HepG2 (cell line): ENCODE results near the gene PLSCR3. TPM values are rescaled to one million over a fixed set of nuclear protein-coding genes. Genes with fewer than 3 reads are reported as not detected.

Experiments used
- AKAP8 ChIP-seq: sonication (generic); formaldehyde crosslinking; IDR thresholded peaks from 2 replicates; pipeline ENCODE4 v1.5.1; 2020; ENCODE audit warnings: mild to moderate bottlenecking, missing genetic modification reagents
- ARHGAP35 ChIP-seq: sonication (generic); formaldehyde crosslinking; IDR thresholded peaks from 2 replicates; pipeline ENCODE4 v1.9.0; 2022; ENCODE audit warnings: mild to moderate bottlenecking, inconsistent platforms, moderate library complexity, missing genetic modification reagents, borderline replicate concordance
- ARID2 ChIP-seq: sonication (generic); formaldehyde crosslinking; IDR thresholded peaks from 2 replicates; pipeline ENCODE4 v1.8.1; 2022; ENCODE audit warnings: mild to moderate bottlenecking, missing genetic modification reagents, borderline replicate concordance
- BCL6 ChIP-seq: IDR thresholded peaks from 2 replicates; pipeline ENCODE4 v1.6.1; 2016; ENCODE audit warnings: missing genetic modification reagents, missing compliant biosample characterization
- CBFB ChIP-seq: sonication (generic); formaldehyde crosslinking; IDR thresholded peaks from 2 replicates; pipeline ENCODE4 v1.4.0; 2020; ENCODE audit warnings: missing genetic modification reagents
- DNMT3B ChIP-seq: conservative IDR thresholded peaks from 2 replicates; pipeline ENCODE4 v1.6.1; 2016; ENCODE audit warnings: missing biosample characterization, control low read depth
- GATA4 ChIP-seq: sonication (generic); IDR thresholded peaks from 2 replicates; pipeline ENCODE4 v1.6.1; 2016; ENCODE audit warnings: antibody characterized with exemption, low read depth, borderline replicate concordance
- GATAD1 ChIP-seq: IDR thresholded peaks from 2 replicates; pipeline ENCODE4 v1.6.1; 2016; ENCODE audit warnings: missing genetic modification reagents, missing compliant biosample characterization
- MIER3 ChIP-seq: IDR thresholded peaks from 2 replicates; pipeline ENCODE4 v1.6.1; 2016; ENCODE audit warnings: missing compliant biosample characterization, borderline replicate concordance
- MXD4 ChIP-seq: IDR thresholded peaks from 2 replicates; pipeline ENCODE4 v1.6.1; 2016; ENCODE audit warnings: mild to moderate bottlenecking, missing biosample characterization, missing genetic modification reagents
- RFXANK ChIP-seq: IDR thresholded peaks from 2 replicates; pipeline ENCODE4 v1.6.1; 2016
- SMAD3 ChIP-seq: sonication (generic); formaldehyde crosslinking; IDR thresholded peaks from 2 replicates; pipeline ENCODE4 v1.4.0; 2020; ENCODE audit warnings: missing genetic modification reagents
- SOX6 ChIP-seq, 2 experiments: fragments of 450-650 bp in 1 of 2; sonication (generic) in 1 of 2; formaldehyde crosslinking in 1 of 2; IDR thresholded peaks; 2 replicates each; pipeline versions ENCODE4 v1.4.0 to v1.6.1; 2017 to 2020; ENCODE audit warnings: antibody characterized with exemption in 1 of 2, mild to moderate bottlenecking in 1 of 2, missing genetic modification reagents in 1 of 2
- YY1 ChIP-seq: IDR thresholded peaks from 2 replicates; pipeline ENCODE4 v1.6.1; 2011; ENCODE audit warnings: low read length, low read depth, moderate library complexity, mild to moderate bottlenecking; ENCODE audit not compliant: insufficient read depth, insufficient replicate concordance
- ZBTB34 ChIP-seq: sonication (generic); formaldehyde crosslinking; IDR thresholded peaks from 2 replicates; pipeline ENCODE4 v1.8.0; 2022; ENCODE audit warnings: mild to moderate bottlenecking, missing genetic modification reagents
- ZNF138 ChIP-seq: sonication (generic); formaldehyde crosslinking; IDR thresholded peaks from 2 replicates; pipeline ENCODE4 v1.5.0; 2020; ENCODE audit warnings: mild to moderate bottlenecking, low read depth, missing genetic modification reagents
- ZNF251 ChIP-seq: sonication (generic); formaldehyde crosslinking; IDR thresholded peaks from 2 replicates; pipeline ENCODE4 v1.9.0; 2021; ENCODE audit warnings: mild to moderate bottlenecking, missing genetic modification reagents
- ZNF496 ChIP-seq: sonication (generic); formaldehyde crosslinking; IDR thresholded peaks from 2 replicates; pipeline ENCODE4 v1.8.1; 2023; ENCODE audit warnings: mild to moderate bottlenecking, moderate library complexity, missing genetic modification reagents; ENCODE audit not compliant: insufficient replicate concordance
- ZNF510 ChIP-seq: sonication (generic); formaldehyde crosslinking; IDR thresholded peaks from 2 replicates; pipeline ENCODE4 v1.4.0; 2020; ENCODE audit warnings: low read depth, mild to moderate bottlenecking, missing genetic modification reagents
- ZNF549 ChIP-seq: sonication (generic); formaldehyde crosslinking; IDR thresholded peaks from 2 replicates; pipeline ENCODE4 v1.5.0; 2020; ENCODE audit warnings: missing genetic modification reagents
- ZNF670 ChIP-seq: sonication (generic); formaldehyde crosslinking; IDR thresholded peaks from 2 replicates; pipeline ENCODE4 v1.8.0; 2022; ENCODE audit warnings: mild to moderate bottlenecking, missing genetic modification reagents, borderline replicate concordance
- ZNF75D ChIP-seq: sonication (generic); formaldehyde crosslinking; IDR thresholded peaks from 2 replicates; pipeline ENCODE4 v1.8.1; 2023; ENCODE audit warnings: missing genetic modification reagents, mild to moderate bottlenecking, borderline replicate concordance
- ZNF781 ChIP-seq: sonication (generic); formaldehyde crosslinking; IDR thresholded peaks from 2 replicates; pipeline ENCODE4 v1.5.1; 2020; ENCODE audit warnings: borderline replicate concordance, mild to moderate bottlenecking, missing genetic modification reagents; ENCODE audit errors: not compliant biosample characterization
- polyA plus RNA-seq, 8 experiments: library from polyadenylated mRNA; depleted of rRNA in 3 of 8; stranded (reverse) in 7 of 8; unstranded in 1 of 8; fragments of >200 nt; fragmentation: Illumina TruSeq in 4 of 8; extraction: Trizol in 4 of 8; gene quantifications; 2 replicates each; pipeline versions ENCODE4 v1.2.1 to v1.2.3, GENCODE V29; 2011 to 2016; ENCODE audit warnings: low read depth in 4 of 8, missing spikeins in 1 of 8, mixed read lengths in 1 of 8; ENCODE audit not compliant: insufficient read depth in 1 of 8
- total RNA-seq, 5 experiments: library from RNA; depleted of rRNA; stranded (reverse); fragments of >200 nt; fragmentation: Illumina TruSeq; extraction: Trizol; gene quantifications; 2 replicates each; pipeline ENCODE4 v1.2.3, GENCODE V29; 2016; ENCODE audit warnings: low read depth in 1 of 5
- TF ChIP-seq, protein P1 (sequence below): sonication (generic); formaldehyde crosslinking; IDR thresholded peaks from 2 replicates; pipeline ENCODE4 v1.5.1; 2020; ENCODE audit warnings: mild to moderate bottlenecking, missing genetic modification reagents, moderate library complexity
- TF ChIP-seq, protein P2 (sequence below): sonication (generic); formaldehyde crosslinking; IDR thresholded peaks from 2 replicates; pipeline ENCODE4 v1.4.0; 2020; ENCODE audit warnings: missing genetic modification reagents, low read depth, mild to moderate bottlenecking, borderline replicate concordance
- TF ChIP-seq, protein P3 (sequence below): sonication (generic); formaldehyde crosslinking; conservative IDR thresholded peaks from 2 replicates; pipeline ENCODE4 v1.8.1; 2023; ENCODE audit warnings: missing genetic modification reagents

Gene PLSCR3
- total and polyA plus RNA-seq, 2 of the 13 experiments (the other 11 are each of a cell fraction or from before 2014, with no cell fraction given) = 5.6 to 6.2 TPM

DNA sequence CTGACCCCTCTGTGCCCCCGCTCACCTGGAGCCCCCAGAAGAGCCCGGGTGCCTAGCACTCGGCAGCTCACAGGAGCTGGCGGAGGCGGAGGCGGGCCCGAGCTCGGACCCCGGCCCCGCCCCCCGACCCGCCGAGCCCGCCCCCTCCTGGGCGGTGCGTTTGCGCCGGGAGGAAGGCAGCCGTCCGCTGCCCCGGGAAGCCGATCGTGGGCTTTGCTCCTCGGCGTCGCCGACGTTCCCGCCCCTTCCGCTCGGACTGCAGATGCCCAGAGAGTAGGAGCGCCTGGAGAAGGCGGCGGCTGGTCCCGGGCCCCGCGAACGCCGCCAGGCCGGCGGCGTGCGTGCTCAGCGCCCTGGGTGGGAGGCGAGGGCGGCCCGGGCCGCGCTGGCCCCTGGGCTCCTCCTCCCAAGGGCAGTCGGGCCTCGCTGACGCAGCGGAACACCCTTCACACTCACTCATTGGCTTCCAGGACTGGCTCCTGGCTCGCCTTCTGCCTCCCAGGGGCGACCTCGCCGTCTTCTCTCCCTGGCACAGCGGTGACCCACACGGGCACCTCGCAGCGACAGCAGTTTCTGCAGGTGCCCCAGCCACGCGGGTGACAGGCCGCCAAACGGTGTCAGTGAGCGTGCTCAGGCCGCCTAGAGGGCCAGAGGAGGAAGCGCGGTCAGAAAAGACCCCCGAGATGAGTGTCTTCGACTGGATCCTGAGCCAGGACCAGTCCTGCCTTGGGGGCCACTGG lies at the start of gene PLSCR3 (continued):
- TF ChIP-seq, protein P1, sequence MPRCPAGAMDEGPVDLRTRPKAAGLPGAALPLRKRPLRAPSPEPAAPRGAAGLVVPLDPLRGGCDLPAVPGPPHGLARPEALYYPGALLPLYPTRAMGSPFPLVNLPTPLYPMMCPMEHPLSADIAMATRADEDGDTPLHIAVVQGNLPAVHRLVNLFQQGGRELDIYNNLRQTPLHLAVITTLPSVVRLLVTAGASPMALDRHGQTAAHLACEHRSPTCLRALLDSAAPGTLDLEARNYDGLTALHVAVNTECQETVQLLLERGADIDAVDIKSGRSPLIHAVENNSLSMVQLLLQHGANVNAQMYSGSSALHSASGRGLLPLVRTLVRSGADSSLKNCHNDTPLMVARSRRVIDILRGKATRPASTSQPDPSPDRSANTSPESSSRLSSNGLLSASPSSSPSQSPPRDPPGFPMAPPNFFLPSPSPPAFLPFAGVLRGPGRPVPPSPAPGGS (CRISPR knock-in tag) = peak; percentile 59; the same call in 1 of the 2 replicates
- no peak for TF ChIP-seq SMAD3 (CRISPR knock-in tag)
- no peak for TF ChIP-seq ZNF549 (CRISPR knock-in tag)
- TF ChIP-seq RFXANK = no peak
- no peak for TF ChIP-seq GATAD1 (CRISPR knock-in tag)
- TF ChIP-seq ZNF496 = no peak
- peak; percentile 41; the same call in 1 of the 2 replicates for TF ChIP-seq MXD4
- TF ChIP-seq ZBTB34 (CRISPR knock-in tag) = 0 out of 2 replicates have a peak, but pooled peaks have one; percentile 33
- no peak for TF ChIP-seq ZNF251 (CRISPR knock-in tag)
- no peak for TF ChIP-seq ARID2 (CRISPR knock-in tag)
- TF ChIP-seq DNMT3B = no peak
- peak; percentile 44; the same call in 1 of the 2 replicates for TF ChIP-seq MIER3
- no peak for TF ChIP-seq BCL6 (CRISPR knock-in tag)
- TF ChIP-seq CBFB = 0 out of 2 replicates have a peak, but pooled peaks have one; percentile 25
- no peak for TF ChIP-seq SOX6 (IDR thresholded peaks at IDR 0.05)
- no peak for TF ChIP-seq SOX6 (CRISPR knock-in tag; IDR thresholded peaks at IDR 0.05)
- no peak for TF ChIP-seq GATA4
- peak; percentile 33; the same call in 1 of the 2 replicates for TF ChIP-seq ARHGAP35 (CRISPR knock-in tag)
- TF ChIP-seq ZNF510 = no peak
- no peak for TF ChIP-seq ZNF75D (CRISPR knock-in tag)
- TF ChIP-seq, protein P2, sequence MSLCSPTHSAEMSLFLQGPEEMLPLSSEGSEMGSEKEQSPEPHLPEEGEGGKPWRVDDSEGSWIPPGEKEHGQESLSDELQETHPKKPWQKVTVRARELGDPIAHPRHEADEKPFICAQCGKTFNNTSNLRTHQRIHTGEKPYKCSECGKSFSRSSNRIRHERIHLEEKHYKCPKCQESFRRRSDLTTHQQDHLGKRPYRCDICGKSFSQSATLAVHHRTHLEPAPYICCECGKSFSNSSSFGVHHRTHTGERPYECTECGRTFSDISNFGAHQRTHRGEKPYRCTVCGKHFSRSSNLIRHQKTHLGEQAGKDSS (CRISPR knock-in tag) = no peak
- TF ChIP-seq YY1 = peak; percentile 70
- TF ChIP-seq ZNF670 (CRISPR knock-in tag) = no peak
- peak; percentile 52 for TF ChIP-seq ZNF781 (CRISPR knock-in tag)
- TF ChIP-seq, protein P3, sequence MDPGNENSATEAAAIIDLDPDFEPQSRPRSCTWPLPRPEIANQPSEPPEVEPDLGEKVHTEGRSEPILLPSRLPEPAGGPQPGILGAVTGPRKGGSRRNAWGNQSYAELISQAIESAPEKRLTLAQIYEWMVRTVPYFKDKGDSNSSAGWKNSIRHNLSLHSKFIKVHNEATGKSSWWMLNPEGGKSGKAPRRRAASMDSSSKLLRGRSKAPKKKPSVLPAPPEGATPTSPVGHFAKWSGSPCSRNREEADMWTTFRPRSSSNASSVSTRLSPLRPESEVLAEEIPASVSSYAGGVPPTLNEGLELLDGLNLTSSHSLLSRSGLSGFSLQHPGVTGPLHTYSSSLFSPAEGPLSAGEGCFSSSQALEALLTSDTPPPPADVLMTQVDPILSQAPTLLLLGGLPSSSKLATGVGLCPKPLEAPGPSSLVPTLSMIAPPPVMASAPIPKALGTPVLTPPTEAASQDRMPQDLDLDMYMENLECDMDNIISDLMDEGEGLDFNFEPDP = no peak
- no peak for TF ChIP-seq ZNF138 (CRISPR knock-in tag)
- no peak for TF ChIP-seq AKAP8
